NCI-H510A (cell line): ENCODE results near the gene NBPF1.
"Not testable (repeated sequence)": the region's sequence is repeated elsewhere in the genome, so short reads cannot be mapped to it uniquely, and the experiment has no call there.

Experiments used
- DNase-seq: peaks from one replicate; lab custom pipeline; 2025; lab: John Stamatoyannopoulos, UW

The NBPF1 gene

DNA sequence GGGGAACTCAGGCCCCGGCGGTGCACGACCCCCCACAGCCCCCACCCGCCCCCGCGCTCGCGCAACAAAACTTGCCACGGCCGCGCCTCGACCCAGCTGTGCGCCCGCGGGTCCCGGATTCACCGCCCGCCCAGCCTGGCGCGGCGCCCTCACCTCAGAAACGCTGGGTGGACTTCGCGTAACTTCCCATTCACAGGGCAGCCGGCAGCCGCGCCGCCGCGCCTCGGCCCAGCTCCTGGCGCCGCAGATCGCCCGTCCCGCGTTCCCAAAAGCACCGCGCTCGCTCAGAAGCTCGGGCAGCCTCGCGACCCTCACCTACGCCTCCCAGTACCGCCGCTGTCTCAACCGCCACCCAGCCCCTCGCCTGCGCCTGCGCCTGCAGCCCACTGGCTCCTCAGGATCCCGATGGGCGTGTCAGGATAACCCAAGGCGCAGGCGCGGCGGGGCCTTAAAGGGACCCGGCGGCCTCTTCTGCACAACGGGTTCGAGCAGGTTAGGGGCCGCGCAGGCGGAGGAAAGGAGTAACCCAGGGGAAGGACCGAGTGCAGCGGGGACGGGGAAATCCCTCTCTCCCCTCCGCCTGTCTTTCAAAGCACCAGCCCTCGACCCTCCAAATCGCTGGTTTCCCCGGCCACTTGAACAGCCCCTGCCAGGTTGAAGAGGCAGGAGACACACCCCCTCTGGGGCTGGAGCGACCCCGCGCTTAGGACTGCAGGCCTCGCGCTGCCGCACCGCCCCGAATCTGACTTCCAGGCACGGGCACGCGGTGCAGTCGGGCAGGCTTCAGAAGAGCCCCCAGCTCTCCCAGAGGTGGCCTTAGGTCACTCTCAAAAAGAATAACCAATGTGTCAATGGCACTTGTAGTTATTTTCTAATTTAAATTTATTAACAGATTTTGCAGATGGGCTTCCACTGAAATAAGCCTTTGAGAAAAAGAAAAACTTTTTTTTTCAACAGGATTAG, at the start of gene NBPF1:
Gene NBPF1 (minus strand): TSS at position 380 of the 963 bp plus-strand sequence.
- peak; percentile 100 for DNase-seq

DNA sequence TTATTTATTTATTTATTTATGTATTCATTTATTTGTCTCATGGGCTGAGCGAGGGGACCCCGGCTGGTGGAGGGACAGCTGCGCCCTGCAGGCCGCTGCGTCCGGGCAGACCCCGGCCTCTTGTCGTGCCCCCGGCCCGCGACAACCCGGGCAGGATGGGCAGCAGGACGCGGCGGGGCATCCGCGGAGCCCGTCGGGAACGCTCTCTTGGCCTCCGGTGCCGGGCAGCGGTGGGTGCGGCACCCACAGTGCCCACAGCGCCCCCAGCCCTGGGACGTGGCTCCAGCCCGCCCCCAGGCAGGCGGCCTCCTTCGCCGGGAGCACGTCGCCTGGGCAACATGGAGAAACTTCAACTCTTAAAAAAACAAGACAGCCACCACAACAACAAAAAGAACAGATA, 44.9 kb upstream of the NBPF1 start:
- DNase-seq: not testable (repeated sequence)

DNA sequence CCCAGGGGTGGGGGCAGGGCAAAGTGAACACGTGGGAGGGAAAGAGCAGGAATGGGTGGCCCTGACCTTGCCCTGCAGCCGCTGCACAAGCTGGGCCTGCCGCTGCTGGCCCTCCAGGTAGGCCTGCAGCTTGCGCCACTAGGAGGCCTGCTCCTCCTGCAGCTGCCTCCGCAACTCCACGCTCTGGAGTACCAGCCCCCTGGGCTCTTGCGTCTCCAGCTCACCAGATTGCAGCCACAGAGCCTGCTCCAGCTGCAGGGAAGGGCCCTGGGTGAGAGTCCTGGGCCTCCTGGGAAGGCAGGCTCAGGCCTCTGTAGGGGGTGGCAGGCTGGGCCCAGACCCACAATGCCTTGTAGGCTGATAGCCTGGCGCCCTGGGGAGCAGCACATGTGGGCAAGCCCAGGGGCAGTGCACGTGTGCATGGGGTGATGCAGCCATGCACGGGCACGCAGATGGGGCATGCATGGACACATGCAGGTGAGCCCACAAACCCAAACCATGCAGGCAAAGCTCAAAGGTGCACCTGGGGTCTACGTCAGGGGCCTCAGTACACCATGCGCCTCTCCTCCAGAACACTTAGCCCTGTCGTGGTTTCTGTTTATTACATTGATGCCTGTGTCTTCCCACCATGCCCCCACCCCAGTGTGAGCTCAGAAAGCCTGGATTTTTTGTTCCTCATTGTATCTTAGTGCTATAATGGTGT, 43.8 kb upstream of the NBPF1 start:
- DNase-seq: not testable (repeated sequence)

DNA sequence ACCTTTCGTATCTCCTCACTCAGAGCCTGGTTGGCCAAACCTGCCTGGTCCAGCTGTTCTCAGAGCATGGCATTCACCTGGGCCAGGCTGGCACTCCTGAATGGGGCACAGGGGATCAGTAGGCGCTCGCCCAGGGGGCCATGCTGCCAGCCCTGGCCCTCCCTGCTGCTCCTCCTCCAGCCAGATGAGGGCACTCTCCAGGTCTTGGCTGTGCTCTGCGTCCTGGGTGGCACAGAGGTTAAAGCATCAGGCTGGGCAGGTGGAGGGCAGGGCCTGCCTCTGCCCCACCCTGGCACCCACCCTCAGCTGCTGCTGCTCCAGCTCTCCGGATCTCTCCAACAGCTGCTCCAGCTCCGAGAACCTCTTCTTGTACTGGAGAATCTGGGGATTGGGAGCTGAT, 43.2 kb upstream of the NBPF1 start:
- not testable (repeated sequence) for DNase-seq

DNA sequence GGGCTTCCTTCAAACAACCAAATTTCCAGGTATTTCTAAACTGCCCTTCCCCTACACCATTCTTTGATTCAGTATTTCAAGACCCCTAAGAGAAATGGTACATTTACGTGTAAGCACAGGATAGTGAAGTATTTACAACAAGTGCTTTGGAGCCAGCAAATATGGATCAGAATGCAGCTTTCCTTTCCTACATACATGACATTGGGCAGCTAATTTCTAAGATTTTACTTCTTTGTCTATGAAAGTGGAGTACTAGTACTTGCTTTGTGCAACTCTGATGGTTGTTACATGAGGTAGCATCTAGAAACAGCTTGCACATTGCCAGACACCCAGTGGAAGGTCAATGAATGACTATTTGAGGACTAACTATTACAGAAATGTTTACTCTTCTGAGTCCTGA, 38.2 kb upstream of the NBPF1 start:
- DNase-seq: not testable (repeated sequence)

DNA sequence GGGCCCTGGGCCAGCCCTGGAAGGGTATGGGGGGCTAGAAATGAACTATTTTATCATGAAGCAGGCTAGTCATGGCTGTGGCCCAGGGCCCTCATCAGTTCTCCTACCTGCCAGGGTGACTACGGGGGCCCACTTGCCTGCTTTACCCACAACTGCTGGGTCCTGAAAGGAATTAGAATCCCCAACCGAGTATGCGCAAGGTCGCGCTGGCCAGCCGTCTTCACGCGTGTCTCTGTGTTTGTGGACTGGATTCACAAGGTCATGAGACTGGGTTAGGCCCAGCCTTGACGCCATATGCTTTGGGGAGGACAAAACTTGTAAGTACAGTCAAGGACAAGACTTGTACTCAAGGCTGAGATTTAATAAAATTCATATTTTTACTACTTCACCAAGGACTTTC, 36.6 kb upstream of the NBPF1 start:
- not testable (repeated sequence) for DNase-seq

DNA sequence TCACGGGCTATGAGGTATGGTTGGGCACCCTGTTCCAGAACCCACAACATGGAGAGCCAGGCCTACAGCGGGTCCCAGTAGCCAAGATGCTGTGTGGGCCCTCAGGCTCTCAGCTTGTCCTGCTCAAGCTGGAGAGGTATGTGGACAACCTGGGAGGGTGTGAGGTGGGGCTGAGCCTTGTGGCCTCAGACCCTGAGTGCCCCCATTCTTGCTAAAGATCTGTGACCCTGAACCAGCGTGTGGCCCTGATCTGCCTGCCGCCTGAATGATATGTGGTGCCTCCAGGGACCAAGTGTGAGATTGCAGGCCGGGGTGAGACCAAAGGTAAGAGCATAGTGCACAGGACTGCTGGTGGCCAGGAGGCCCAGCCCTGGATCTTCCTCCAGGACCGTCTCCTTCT, 36.0 kb upstream of the NBPF1 start:
- not testable (repeated sequence) for DNase-seq

DNA sequence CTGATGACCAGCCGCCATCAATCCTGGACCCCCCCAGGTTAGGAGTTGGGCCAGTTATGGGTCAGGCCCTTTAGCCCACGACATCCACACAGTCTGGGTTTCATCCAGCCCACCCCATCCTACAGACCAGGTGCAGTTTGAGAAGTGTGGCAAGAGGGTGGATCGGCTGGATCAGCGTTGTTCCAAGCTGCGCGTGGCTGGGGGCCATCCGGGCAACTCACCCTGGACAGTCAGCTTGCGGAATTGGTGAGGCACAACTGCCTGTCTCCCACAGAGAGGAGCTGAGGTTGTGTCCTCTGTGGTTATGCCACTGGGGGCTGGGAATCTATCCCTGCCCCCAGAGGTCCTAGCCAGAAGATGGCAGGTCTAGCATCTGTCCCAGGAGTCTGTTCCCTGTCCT, 35.4 kb upstream of the NBPF1 start:
- DNase-seq: not testable (repeated sequence)

DNA sequence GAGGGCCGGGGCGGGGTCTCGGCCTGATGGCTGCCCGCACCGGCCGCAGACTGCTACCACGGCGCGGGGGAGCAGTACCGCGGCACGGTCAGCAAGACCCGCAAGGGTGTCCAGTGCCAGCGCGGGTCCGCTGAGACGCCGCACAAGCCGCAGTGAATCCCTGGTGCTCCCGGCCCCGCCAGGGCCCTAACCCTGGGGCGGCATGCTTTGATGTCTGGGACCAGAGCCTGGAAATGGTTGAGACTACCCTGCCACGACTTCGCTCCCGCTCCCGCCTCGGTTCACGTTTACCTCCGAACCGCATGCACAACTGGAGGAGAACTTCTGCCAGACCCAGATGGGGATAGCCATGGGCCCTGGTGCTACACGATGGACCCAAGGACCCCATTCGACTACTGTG, 34.9 kb upstream of the NBPF1 start:
- not testable (repeated sequence) for DNase-seq

DNA sequence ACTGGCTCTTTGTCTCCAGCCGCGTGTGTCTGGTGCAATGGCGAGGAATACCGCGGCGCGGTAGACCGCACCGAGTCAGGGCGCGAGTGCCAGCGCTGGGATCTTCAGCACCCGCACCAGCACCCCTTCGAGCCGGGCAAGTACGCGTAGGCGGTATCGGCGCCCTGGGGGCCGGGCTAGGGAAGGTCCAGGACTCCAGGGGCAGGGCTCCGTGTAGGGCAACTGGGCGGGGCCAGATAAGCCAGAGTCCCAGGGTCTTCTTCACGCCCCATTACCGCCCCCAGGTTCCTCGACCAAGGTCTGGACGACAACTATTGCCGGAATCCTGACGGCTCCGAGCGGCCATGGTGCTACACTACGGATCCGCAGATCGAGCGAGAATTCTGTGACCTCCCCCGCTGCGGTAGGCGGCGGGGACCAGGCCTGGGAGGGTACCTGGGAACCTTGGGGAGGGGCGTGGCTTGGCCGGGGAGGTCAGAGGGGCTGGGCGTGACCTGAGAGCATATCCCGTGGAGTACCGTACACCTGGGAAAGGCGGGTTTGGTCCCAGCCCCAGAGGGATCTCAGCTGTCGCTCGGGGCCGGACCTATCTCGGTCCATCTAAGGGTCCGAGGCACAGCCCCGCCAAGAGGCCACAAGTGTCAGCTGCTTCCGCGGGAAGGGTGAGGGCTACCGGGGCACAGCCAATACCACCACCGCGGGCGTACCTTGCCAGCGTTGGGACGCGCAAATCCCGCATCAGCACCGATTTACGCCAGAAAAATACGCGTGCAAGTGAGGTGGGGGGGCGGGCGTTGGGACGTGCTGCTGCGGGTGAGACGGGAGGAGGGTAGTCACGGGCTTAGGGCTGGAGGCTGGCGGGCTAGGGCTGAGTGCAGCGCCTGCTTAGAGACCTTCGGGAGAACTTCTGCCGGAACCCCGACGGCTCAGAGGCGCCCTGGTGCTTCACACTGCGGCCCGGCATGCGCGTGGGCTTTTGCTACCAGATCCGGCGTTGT, 34.1 kb upstream of the NBPF1 start:
- DNase-seq: not testable (repeated sequence)

DNA sequence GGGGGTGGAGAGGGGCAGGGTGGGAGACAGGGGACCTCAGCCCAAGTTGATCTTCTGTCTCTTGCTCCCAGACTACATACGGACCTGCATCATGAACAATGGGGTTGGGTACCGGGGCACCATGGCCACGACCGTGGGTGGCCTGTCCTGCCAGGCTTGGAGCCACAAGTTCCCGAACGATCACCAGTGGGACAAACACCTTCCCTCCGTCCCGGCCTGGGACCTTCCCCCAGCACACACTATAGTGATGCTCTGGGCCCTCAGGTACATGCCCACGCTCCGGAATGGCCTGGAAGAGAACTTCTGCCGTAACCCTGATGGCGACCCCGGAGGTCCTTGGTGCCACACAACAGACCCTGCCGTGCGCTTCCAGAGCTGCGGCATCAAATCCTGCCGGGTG, 33.4 kb upstream of the NBPF1 start:
- not testable (repeated sequence) for DNase-seq

DNA sequence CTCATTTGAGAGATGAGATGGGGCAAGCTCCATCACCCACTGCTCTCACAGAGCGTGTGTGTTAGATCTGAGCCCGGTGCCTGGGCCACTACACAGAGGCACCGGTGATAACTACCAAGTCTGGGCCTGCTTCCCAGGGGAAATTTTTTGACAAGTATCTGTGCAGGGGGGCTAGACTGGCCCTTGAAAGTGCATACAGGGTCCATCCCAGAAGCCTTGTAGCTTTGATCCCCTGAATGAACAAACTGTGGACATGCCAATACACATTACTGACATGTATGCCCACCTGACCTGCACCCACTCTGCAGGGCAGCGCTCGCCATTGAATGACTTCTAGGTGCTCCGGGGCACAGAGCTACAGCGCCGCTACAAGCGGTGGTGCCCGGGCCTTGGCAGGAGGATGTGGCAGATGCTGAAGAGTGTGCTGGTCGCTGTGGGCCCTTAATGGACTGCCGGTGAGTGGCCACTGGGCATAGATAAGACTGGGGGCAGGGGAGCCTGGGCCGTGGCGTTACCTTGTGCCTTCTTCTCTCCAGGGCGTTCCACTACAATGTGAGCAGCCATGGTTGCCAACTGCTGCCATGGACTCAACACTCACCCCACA, 32.8 kb upstream of the NBPF1 start:
- not testable (repeated sequence) for DNase-seq

DNA sequence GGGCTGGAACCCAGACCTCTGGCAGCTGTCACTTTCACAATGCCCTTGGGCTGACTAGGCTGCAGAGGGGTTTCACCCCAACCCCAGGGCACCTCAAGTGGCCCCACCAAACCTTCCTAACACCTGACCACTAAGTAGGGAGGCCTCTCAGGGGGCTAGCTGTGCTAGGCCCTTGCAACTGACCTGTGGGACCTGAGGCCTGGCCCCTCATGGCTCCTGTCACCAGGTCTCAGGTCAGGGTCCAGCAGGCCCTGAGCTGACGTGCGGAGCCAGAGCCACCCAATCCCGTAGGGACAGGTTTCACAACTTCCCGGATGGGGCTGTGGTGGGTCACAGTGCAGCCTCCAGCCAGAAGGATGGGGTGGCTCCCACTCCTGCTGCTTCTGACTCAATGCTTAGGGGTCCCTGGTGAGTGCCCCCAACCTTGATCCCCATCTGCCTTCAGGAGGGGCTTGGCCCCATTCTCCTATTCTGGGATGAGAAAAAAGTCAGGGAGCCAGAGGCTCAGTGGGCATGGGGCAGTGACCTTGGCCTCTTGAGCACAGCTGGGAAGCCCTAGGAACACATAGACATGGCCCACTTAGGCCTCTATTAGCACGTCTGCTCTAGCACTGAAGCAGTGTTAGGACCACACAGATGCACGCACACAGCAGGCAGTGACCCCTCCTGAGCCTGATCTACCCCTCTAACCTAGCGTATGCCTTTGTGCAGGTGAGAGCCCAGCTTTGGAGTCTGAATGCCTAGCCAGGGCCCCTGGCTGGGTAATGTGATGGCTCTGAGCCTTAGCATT, 32.1 kb upstream of the NBPF1 start:
- not testable (repeated sequence) for DNase-seq

DNA sequence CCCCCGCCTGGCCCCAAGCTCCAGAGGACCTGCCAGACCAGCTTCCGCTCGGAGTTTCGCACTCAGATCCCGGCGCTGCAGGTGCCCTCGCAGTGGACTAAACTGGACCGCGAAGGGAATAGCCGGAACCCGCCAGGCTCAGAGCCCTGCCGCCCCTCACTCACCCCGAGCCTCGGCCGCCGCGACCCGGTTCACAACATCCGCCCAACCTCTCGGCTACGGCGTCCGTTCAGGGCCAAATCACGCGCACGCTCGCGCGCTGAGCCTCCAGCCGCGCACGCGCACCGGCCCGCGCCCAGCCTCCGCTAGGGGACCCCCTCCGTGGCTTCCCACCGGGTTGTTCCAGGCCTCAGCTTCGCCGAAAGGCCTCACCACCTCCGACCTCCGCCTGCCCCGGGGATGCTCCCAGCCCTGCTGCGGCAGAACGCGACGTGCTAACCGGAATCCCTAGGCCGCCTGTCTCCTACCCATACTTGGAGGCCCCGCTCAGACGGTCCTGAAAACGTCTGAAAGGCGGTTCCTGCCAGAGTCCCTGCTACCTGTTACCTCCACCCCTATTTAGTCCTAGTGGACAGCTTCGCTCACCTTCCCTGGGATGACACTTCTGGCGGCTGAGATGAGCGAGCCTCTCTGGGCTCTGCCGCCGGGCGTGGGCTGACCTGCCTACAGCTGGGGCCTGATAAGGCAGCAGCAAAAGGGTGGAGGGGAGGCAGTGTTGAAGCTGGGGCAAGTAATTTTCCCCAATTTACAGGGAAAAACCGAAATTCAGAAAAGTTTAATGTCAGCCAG, 31.3 kb upstream of the NBPF1 start:
- peak; percentile 99 for DNase-seq

DNA sequence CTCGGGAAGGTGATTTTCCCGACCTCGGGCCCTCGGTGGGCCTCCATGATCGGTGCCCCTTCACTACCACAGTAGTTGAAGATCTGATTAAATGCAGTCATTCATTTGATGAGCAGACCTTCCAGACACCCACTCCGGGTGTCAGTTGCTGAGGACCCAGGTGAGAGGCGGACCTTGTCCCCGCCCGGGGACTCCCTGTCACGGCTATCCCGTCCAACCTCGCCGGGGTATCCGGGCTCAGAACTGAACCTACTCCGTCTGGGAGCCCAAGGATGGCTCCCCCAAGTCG, 30.8 kb upstream of the NBPF1 start:
- DNase-seq: no peak

DNA sequence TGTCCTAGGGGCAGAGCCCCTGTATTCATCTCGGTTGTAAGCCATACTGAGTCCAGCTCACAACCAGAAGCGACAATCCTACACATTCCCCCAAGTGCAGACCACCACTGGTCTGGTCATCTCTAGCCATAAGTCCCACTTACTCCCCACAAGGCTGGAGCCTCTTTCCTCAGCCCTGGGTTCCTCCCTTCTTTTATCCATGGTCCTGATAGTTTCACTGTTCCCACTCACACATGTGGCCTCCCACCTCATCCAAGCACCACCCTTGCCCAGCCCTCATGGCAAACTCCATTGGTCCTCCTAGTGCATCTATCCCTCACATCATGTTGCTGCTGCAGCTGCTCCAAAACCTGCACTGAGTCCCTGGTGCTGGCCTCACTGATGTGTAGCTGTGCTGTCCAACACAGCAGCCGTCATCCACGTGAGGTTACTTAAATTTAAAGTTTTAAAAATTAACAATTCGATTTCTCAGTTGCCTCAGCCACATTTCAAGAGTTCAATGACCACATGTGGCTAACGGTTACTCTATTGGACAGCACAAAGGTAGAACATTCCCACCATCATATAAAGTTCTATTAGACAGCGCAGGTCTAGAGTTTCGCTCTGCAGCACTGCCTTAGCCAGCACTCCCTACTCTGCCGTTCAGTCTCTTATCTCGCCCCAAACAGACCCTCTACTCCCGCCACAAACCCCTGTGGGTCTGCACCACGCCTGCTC, 30.3 kb upstream of the NBPF1 start:
- not testable (repeated sequence) for DNase-seq

DNA sequence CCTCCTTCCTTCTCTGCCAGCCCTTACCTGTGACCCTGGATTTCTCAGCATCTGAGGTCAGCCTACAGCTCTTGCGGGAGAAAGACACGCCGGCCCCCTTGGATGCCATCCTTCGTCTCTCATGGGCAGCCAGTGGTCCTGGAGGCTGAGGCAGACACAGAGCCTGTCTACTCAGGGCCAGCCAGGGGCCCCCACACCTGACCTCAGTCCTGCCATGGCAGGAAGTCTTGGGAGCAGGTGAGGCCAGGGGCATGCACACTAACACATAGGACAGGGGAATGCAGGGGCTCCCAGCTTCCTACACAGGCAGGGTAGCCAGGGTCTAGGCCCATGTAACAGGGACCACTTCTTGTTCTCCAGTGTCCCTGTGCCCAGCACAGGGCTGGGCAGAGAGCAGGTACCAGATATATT, 29.6 kb upstream of the NBPF1 start:
- DNase-seq: not testable (repeated sequence)

DNA sequence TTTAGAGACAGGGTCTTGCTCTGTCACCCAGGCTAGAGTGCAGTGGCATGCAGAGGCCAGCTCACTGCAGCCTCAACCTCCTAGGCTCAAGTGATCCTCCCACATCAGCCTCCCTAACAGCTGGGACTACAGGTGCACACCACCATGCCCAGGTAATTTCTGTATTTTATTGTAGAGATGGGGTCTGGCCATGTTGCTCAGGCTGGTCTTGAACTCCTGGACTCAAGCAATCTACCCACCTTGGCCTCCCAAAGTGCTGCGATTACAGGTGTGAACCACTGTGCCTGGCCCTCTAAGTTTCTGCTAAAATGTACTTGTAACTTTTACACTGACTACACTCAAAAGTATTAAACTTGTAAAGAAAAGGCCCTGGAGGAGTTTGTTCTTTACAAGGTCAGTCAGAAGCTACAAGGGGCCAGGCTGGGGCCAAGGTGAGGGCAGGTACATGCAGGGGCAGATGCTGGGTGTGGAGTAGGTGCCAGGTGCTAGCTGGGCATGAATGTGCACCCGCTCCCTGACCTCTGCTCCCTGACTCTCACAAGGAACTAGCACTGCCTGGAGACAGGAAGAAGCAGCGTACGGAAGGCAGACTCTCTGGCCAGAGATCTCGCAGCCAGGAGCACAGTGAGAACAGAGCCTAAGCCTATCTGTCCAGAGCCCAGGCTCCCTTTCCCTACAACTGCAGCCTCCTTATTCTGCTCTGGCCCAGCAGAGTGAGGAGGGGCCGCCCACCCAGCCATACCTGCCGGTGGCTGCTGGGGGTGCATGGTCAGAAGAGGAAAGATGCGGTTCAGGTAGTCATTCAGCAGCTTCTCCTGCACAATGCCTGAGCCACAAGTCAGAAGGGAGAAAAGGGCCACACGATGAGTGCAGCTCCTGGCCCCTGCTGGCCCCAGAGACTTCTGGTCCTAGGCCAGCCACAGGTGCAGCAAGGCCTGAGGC, 28.9 kb upstream of the NBPF1 start:
- not testable (repeated sequence) for DNase-seq
